Stimulated activated CD4-positive, alpha-beta T cell treated with anti-CD3 and anti-CD28 coated beads, Interleukin-1b, Interleukin-23, amount 100 ng/mL, for 1 hour (primary cell): ENCODE measurements around the gene MT1X.
"Not testable (repeated sequence)": the region's sequence is repeated elsewhere in the genome, so short reads cannot be mapped to it uniquely, and the experiment has no call there.

Experiments used
- DNase-seq, 2 donors: peaks; one replicate each; pipeline ENCODE4 v3.0.0-alpha.2; 2020; ENCODE audit warnings: low read depth in 2 of 2

The MT1X gene

DNA sequence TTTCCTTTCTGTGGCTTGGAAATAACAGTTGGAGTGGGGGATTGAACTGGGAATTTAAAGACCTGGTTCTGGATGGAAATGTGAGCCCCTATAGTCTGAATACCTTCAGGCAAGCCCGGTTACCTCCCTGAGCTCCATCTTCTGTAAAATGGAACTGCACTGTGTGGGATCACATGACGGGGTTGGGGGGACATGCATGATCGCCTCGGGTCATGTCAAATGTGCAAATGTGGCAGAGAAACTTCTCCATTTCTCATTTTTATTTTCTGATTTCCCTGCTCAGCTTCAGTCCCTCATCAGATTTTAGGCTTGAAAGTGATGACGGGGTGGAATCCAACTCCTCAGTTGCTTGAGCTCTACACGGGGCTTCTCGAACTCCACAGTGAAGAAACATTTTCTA is 29.1 kb upstream of the MT1X start:
- DNase-seq: no peak

DNA sequence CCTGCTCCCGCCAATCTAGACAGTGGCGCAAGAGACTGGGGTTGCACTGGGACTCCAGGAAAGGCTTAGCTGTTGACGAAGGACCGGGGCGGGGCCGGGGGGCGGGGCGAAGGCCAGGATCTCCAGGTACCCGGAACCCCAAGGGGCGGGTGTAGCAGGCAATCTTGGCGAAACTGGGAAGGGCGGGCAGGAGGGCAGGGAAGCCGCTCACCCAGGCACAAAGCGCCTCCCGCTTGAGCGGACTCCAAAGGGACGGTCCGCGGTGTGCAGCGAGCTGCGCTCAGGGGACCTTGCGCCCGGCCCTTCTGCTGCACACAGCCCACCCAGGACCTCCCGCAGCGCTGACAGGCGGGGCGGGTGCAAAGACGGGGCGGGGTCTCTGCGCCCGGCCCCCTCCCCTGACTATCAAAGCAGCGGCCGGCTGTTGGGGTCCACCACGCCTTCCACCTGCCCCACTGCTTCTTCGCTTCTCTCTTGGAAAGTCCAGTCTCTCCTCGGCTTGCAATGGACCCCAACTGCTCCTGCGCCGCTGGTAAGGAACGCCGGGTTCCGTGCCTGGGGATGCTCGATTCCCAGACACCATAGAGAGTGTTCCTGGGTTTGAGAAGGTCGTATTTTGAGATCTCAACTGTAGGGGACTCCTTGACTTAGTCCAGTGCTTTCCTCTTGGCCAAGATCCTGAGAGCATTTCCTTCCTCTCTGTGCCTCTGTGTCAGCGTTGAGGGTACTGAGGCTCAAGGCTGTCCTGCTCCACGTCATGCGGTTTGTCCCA is 24.5 kb upstream of the MT1X start, which contains the start of gene MT1F:
TSS of gene MT1F (plus strand) at position 405 of the 772 bp plus-strand sequence. CDS start at position 505, 100 bp downstream.
- DNase-seq: peak; percentile 19 to 57

DNA sequence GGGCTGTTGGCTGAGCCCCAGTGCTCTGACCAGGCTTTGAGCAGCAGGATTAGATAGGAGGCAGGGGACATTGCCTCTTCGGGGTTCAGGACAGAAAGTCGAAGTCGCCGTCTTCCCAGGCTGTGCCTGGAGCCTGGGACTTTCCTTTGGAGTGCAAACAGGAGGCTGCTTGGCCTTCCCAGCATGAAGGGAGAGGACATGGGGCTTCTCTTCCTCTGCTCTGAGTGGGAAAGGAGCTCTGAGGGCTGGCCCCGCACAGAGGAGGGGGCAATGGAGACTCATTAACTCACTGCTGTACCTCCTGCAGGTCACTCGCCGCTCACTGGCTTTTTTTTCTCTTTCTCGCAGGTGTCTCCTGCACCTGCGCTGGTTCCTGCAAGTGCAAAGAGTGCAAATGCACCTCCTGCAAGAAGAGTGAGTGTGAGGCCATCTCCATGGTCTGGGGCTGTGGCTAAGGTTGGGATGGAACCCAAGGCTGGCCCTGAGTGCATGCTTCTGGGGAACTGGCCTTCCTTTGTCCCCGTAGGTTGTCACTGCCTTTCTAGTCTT is 23.9 kb upstream of the MT1X start:
- DNase-seq: no peak

DNA sequence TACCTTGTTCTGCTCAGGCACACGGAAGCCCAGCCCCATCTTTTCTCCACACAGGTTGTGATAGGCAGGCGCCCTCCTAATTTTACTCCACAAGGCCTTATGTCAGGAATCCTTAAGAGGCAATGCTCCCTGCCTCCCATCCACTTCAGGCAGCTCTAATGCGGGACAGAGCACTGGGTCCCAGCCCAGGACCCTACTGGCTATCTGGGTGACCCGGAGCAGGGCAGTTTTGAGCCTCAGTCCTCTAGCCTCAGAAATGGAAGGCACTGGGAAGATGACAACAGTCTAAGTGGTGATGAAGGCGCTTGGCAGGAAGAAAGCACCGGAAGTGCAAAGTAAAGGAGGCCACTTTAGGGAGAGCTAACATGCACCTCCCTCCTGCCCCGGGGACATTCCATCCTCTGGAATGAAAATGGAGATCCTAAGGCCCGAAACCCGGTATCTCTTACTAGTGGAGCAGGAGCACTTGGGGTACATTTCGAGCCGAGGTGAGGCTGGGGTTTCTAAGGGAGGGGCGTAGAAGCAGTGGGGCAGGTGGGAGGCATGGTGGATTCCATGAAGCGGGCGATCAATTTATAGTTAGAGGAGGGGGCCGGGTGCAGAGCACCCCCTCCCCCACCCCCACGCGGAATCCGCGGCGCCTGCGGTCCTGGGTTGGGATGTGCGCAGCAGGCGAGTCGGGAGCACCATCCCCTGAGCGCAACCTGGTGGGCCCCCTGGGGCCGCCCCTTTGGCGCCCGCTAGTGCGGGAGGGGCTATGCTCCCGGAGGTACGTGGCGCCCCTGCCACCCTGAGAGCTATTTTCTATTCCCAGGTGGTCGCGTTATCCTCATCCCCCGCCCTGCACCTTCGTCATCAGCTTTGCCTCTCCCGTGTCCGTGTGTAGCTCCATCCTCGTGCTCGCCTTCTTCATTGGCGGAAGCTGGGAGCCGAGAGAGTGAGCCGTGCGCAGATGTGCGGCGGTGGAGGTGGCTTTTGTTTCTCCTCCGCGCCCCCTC is 19.6 kb upstream of the MT1X start:
- no peak for DNase-seq

DNA sequence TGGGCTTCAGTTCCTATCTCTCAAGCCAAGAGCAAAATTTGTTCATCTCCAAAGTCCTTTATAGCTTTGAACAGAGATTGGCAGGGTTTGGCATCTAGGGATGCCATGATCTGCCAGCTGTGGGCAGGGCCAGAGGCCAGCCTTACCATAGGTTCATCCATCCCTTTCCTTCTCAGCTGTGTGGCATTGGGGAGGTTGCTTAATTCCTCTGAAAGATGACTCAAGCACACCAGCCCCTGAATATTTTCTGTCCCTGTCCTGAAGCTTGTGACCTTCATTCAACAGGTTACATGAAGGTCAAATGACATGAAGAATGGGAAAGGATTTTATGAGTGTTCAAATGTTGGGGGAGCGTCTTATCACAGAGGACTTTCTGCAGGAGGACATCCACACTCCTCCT is 17.8 kb upstream of the MT1X start:
- no peak for DNase-seq

DNA sequence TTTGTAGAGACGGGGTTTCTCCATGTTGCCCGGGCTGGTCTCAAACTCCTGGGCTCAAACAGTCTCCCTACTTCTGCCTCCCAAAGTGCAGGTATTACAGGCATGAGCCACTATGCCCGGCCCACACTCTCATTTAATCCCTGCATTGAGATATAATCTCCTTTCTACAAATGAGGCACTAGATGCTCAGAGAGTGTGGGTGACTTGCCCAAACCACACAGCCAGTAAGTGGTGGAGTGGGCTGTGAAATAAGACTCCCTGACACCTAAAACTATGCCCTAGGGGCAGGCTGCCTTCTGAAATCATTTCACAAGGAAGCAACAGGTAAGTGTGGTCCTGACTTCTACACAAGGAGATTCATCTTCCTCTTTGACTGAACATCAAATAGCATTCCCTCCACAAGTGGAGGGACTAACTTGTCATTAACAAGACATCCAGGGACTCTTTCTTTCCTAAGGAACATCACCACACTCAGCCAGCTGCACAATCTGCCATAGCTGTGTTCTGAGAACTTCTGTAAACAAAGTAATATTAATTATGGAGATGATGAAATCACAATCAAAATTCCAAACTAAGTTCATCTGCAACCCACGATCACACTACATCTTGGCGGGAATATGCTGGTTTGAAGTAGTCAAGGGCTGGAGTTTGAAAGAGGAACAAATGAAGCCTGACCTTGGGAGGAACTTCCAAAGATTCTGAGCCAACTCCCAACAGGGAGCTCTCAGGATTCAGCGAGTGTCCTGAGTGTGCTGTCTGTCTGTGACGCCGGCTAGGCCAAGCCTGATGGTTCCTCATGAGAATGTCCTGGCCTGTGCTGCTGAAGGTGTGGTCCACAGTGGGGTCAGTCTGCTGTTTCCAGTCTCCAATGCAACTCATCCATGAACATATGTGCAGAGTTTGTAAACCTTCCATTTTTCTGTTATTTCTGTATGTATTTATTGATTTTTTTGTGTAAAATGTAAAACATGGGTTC is 16.7 kb upstream of the MT1X start:
- DNase-seq: not testable (repeated sequence)

DNA sequence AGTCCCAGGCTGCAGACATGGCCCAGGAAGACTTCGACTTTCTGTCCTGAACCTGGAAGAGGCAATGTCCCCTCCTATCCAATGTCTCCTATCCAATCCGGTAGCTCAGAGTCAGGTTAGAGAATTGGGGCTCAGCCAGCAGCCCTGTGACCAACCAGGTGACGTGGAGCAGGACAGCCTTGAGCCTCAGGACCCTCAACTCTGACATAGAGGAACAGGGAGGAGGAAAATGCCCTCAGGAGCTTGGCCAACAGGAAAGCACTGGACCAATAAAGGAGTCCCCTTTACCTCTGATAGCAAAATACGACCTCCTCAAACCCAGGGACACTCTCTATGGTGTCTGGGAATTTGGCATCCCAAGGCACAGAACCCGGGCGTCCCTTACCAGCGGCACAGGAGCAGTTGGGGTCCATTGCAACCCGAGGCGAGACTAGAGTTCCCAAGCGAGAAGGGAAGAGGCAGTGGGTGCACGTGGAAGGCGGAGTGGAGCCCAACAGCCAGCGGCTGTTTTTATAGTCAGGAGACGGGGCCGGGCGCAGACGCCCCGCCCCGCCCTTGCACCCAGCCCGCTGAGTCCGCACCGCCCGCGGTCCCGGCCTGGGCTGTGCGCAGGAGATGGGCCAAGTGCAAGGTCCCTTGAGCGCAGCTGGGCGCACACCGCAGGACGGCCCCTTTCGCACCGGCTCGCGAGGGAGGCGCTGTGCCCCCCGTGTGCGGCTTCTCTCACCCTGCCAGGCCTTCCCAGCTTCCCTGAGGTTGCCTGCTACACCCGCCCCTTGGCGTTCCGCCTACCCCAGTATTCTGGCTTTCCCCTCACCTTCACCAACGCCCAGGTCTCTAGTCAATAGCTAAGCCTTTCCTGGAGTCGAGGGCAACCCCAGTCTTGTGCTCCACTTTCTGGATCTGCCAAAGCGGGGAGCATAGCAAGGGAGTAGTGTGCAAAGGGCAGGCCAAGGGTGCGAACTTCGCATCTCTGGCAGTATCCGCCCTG is 14.4 kb upstream of the MT1X start, which contains the start of gene MT1G:
TSS of gene MT1G (minus strand) at position 485 of the 991 bp plus-strand sequence. CDS start at position 413, 72 bp downstream.
- no peak for DNase-seq

DNA sequence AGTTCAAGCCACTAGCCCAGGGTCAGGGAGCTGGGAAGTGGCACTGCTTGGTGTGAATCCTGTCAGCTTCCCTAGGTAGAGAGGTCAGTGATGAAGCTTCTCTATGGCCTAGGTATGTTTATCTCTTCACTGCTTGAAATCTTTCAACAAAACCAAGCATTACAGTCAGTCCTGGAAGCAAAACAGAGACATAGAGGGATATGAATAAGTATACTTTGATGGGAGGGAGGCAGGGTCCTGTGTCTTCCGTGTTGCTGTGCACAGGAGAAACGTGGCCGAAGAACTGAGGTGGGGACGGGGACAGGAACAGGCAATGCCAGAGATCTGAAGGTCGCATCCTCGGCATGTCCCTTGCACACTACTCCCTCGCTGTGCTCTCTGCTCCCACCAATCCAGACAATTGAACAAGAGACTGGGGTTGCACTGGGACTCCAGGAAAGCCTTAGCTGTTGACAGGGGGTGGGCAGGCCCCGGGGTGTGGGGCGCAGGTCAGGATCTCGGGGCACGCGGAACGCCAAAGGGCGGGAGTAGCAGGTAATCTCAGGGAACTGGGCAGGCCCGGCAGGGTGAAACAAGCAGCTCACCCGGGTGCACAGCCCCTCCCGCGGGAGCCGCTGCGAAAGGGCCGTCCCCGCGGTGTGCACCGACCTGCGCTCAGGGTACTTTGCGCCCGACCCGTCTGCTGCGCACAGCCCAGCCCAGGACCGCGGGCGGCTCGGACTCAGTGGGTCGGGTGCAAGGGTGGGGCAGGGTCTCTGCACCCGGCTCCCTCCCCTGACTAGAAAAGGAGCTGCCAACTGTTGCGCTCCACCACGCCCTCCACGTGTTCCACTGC is 13.0 kb upstream of the MT1X start, which contains the start of gene MT1H:
TSS of gene MT1H (plus strand) at position 810 of the 835 bp plus-strand sequence. CDS start 71 bp downstream, outside the sequence.
- no peak for DNase-seq

DNA sequence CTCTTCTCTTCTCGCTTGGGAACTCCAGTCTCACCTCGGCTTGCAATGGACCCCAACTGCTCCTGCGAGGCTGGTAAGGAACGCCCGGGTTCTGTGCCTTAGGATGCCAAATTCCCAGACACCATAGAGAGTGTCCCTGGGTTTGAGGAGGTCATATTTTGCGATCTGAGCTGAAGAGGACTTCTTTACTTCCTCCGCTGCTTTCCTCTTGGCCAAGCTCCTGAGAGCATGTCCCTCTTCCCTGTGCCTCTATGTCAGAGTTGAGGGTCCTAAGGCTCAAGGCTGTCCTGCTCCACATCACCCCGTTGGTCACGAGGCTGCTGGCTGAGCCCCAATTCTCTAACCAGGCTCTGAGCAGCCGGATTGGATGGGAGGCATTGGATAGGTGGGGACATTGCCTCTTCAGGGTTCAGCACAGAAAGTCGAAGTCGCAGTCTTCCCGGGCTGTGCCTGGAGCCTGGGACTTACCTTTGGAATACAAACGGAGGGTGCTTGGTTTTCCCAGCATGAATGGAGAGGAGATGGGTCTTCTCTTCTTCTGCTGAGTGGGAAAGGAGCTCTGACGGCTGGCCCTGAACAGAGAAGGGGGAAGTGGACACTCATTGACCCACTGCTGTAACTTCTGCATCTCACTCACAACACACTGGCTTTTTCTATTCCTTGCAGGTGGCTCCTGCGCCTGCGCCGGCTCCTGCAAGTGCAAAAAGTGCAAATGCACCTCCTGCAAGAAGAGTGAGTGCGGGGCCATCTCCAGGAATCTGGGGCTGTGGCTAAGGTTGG is 12.2 kb upstream of the MT1X start:
- DNase-seq: no peak

DNA sequence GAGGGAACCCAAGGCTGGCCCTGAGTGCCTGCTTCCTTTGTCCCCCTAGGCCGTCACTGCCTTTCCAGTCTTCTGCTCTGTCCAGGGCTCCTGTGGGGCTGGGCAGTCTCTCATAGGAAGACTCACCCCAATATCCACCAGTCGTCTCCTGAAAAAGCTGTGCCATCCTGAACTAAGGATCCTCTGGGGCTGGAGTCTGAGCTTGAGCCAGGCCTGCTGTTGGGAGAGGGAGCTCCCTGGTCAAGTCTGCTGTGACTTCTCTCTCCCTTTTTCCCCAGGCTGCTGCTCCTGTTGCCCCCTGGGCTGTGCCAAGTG is 11.7 kb upstream of the MT1X start:
- no peak for DNase-seq

DNA sequence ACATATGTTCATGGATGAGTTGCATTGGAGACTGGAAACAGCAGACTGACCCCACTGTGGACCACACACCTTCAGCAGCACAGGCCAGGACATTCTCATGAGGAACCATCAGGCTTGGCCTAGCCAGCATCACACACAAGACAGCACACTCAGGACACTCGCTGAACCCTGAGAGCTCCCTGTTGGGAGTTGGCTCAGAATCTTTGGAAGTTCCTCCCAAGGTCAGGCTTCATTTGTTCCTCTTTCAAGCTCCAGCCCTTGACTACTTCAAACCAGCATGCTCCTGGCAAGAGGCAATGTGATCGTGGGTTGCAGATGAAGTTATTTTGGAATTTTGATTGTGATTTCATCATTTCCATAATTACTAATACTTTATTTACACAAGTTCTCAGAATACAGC is 10.6 kb upstream of the MT1X start:
- not testable (repeated sequence) for DNase-seq

DNA sequence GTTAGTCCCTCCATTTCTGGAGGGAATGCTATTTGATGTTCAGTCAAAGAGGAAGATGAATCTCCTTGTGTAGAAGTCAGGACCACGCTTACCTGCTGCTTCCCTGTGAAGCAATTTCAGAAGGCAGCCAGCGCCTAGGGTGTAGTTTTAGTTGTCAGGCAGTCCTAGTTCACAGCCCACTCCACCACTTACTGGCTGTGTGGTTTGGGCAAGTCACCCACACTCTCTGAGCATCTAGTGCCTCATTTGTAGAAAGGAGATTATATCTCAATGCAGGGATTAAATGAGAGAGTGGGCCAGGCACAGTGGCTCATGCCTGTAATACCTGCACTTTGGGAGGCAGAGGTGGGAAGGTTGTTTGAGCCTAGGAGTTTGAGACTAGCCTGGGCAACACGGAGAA is 10.1 kb upstream of the MT1X start:
- not testable (repeated sequence) for DNase-seq

DNA sequence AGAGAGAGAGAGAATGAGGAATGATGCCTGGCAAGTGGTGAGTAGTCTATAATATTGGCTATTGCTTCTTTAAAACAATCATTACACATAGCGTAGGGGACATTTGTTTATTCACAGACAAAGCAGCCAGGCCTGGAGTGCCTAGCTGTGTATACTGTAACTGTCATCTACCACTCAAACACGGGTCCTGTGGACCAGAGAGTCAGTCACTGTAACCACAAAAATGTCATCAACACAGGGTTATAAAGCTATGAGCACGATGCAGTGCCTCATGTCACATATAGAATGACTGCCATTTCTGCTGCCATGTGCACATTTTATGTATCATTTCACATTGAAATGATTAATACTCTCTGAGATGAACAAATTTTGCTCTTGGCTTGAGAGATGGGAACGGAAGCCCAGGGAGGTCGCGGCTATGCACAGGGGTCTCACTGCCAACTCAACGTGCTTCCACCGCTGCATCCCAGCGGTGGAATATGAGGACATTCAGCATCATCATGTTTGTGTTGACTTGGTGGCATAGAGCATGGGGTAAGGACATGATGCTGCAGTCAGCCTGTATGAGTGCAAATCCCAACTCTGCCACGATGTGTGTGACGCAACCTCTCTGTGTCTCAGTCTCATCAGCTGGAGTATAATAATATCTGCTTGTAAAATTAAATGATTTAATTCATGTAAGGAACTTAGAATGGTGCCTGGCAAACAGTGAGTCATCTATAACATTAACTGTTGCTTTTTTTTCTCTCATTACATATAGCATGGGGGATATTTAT is 9.3 kb upstream of the MT1X start:
- DNase-seq: no peak

DNA sequence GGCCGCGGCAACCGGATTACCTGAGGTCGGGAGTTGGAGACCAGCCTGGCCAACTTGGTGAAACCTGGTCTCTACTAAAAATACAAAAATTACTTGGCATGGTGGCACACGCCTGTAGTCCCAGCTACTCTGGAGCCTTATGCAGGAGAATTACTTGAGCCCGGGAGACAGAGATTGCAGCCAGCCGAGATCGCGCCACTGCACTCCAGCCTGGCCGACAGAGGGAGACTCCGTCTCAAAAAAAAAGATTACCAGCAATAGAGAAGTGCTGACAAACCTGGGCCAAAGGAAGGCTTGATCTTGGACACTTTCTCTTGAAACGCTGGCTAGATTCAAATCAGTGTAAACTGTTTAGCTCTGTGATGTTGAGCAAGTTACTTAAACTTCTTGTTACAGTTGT is 8.3 kb upstream of the MT1X start:
- DNase-seq: no peak

DNA sequence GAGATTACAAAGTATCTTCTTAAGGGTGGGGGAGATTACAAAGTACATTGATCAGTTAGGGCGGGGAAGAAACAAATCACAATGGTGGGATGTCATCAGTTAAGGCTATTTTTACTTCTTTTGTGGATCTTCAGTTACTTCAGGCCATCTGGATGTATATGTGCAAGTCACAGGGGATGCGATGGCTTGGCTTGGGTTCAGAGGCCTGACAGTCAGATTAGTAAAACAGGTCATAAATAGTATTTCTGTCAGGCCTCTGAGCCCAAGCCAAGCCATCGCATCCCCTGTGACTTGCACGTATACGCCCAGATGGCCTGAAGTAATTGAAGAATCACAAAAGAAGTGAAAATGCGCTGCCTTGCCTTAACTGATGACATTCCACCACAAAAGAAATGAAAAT is 7.7 kb upstream of the MT1X start:
- not testable (repeated sequence) for DNase-seq

DNA sequence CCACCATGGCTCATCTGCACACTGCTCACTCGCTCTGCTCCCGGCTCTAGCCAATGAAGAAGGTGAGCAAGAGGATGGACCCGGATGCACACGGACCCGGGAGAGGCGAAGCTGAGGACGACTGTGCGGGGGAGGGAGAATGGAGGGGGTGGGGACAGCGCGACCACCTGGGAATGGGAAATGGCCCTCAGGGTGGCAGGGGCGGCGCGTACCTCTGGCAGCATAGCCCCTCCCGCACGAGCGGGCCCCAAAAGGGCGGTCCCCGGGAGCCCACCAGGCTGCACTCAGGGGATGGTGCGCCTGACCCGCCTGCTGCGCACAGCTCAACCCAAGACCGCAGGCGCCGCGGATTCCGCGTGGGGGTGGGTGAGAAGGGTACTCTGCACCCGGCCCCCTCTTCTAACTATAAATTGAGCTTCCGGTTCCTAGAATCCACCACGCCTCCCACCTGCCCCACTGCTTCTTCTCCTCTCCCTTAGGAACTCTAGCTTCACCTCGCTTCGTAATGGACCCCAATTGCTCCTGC is 6.5 kb upstream of the MT1X start:
- DNase-seq: peak in 1 of 2 donors; percentile 24

DNA sequence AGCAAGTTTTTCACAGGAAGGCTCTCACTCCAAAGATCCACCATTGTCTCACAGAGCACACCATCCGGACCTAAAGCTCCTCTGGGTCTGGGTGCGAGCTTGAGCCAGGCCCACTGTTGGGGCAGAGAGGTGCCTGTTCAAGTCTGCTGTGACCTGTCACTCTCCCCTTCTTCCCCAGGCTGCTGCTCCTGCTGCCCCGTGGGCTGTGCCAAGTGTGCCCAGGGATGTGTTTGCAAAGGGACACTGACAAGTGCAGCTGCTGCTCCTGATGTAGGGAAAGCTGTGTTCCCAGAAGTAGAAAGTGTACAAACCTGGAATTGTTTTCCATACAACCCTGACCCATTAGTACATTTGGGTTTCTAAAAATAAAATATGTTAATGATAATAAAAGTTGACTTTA is 4.8 kb upstream of the MT1X start:
- DNase-seq: no peak
